Thymus (tissue), 11 donors: ENCODE measurements around the gene HOXA11. TPM values are rescaled to one million over a fixed set of nuclear protein-coding genes. Genes with fewer than 3 reads are reported as not detected.

ENCODE experiments used
- DNase-seq, 9 donors: peaks; one replicate each; pipeline ENCODE4 v3.0.0-alpha.2; 2013; ENCODE audit warnings: low spot score in 9 of 9, low read depth in 6 of 9, missing footprints in 1 of 9
- H3K27ac ChIP-seq, 2 donors: one replicate each; pipeline ENCODE4 v1.5.1; 2013; ENCODE audit warnings: control low read depth in 1 of 2, low read depth in 1 of 2, low read length in 1 of 2, mild to moderate bottlenecking in 1 of 2, moderate library complexity in 1 of 2
- H3K27me3 ChIP-seq, 2 donors: one replicate each; pipeline ENCODE4 v1.5.1; 2013; ENCODE audit warnings: low read length in 1 of 2; ENCODE audit not compliant: control insufficient read depth in 2 of 2, insufficient read depth in 1 of 2
- H3K36me3 ChIP-seq, 2 donors: one replicate each; pipeline ENCODE4 v1.5.1; 2013; ENCODE audit warnings: low read length in 1 of 2, mild to moderate bottlenecking in 1 of 2, moderate library complexity in 1 of 2; ENCODE audit not compliant: control insufficient read depth in 2 of 2, insufficient read depth in 2 of 2
- H3K4me1 ChIP-seq, 2 donors: one replicate each; pipeline ENCODE4 v1.5.1; 2013; ENCODE audit warnings: low read length in 2 of 2; ENCODE audit not compliant: control insufficient read depth in 2 of 2, insufficient read depth in 2 of 2
- H3K4me3 ChIP-seq, 2 donors: one replicate each; pipeline ENCODE4 v1.5.1; 2013; ENCODE audit warnings: low read length in 2 of 2, control low read depth in 1 of 2, mild to moderate bottlenecking in 1 of 2
- H3K9me3 ChIP-seq, 2 donors: one replicate each; pipeline ENCODE4 v1.5.1; 2013; ENCODE audit warnings: low read length in 1 of 2, mild to moderate bottlenecking in 1 of 2; ENCODE audit not compliant: control insufficient read depth in 2 of 2, insufficient read depth in 1 of 2
- WGBS: extraction: QIAGEN DNeasy Blood & Tissue Kit; methylation state at CpG from one replicate; pipeline ENCODE4 v1.1.7; 2013; 5-methylcytosine and 5-hydroxymethylcytosine counted together
- polyA plus RNA-seq: library from polyadenylated mRNA; stranded (reverse); fragments of 200-250 nt; gene quantifications from one replicate; pipeline ENCODE4 v1.2.3, GENCODE V29; 2013
- total RNA-seq: library from RNA; stranded (reverse); fragments of 120-200 nt; gene quantifications from one replicate; pipeline ENCODE4 v1.2.4, GENCODE V29; 2013
- donor health status: healthy.

HOXA11 gene
- total and polyA plus RNA-seq, 2 donors, result under 0.01 TPM; not detected in 1

DNA sequence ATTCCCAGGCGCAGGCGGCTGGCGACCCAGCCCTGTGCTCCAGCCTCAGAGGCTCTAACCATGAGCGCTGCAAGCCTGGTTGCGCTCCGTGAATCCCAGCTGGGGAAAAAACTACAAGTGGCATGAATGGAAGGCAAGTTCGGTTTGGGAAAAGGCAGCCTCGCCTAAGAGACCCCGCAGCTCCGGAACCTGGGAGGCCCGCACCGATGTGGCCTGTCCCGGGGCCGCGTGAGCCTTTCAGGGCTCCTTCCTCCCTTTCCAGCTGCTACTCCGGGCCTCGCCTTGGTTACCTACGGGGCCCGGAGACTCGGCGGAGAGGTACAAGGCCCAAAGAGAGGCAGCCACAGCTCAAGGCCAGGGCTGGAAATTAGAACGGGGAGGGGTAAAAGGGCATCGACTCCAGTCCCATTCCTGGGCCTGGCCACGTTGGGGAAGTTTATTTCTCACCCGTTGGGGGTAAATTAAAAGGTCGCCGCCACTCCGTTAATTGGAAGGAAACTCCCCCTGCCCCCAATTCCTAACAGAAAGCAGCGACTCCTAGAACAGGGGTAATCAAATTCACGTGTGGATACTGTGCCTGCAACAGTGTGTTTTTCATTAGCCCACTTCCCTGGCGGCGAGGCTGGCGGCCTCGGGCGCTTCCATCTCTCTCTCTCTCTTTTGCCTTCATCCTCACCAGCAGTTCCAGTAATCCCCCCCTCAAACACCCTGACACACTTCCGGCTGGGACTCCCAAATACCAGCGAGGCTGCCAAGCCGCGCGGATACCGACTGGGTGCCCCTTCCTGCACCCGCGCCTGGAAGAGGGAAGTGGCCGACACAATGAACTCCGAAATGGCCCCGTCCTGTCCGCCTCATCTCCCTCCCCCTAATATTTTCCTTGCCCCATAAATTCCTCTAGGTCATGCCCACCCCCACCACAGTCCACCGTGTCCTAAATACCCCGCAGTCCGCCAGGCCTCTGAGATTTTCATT lies 18.2 kb downstream of the HOXA11 start:
- H3K9me3 ChIP-seq, result peaks cover 0 to 17% of the 10 kb centered on the region in 2 donors
- H3K4me3 ChIP-seq, result peak overlapping the region; percentile 14 to 36
- DNase-seq, result no peak

DNA sequence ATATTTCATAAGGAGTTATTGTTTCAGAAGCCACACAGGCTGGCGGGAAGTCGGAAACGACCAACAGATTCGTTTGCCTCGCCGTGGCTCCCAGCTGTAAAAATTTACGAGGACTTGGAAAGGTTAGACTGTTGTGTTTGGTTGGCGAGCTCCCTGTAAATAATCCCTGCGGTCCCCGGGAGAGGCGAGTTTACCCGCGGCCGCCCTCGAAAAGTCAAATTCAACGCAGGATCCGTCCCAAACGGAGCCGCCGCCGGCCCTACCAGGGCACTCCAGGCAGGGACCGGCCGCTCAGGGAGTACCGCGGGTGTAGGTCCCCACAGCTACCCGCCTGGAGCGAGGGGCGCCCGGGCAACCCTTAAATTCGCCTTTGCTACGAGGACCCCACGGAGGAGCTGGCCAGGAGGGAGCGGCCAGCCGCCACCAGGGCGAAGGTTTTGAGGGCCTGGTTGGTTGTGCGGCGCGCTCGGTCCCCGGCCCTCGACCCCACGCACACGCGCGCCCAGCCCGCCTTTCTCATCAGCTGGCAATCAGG lies 19.0 kb downstream of the HOXA11 start:
- H3K27ac ChIP-seq, result no peak overlapping the region

More for the DNA sequence above, 18.2 kb downstream of the HOXA11 start:
- peaks cover 0 to 3% of the 10 kb centered on the region in 2 donors for H3K36me3 ChIP-seq
- WGBS, result 5% methylated on average over 50 of the region's 50 CpGs
- peaks cover 48 to 100% of the 10 kb centered on the region in 2 donors for H3K27me3 ChIP-seq
- no peak overlapping the region for H3K27ac ChIP-seq
- peaks cover 35 to 58% of the 10 kb centered on the region in 2 donors for H3K4me1 ChIP-seq

DNA sequence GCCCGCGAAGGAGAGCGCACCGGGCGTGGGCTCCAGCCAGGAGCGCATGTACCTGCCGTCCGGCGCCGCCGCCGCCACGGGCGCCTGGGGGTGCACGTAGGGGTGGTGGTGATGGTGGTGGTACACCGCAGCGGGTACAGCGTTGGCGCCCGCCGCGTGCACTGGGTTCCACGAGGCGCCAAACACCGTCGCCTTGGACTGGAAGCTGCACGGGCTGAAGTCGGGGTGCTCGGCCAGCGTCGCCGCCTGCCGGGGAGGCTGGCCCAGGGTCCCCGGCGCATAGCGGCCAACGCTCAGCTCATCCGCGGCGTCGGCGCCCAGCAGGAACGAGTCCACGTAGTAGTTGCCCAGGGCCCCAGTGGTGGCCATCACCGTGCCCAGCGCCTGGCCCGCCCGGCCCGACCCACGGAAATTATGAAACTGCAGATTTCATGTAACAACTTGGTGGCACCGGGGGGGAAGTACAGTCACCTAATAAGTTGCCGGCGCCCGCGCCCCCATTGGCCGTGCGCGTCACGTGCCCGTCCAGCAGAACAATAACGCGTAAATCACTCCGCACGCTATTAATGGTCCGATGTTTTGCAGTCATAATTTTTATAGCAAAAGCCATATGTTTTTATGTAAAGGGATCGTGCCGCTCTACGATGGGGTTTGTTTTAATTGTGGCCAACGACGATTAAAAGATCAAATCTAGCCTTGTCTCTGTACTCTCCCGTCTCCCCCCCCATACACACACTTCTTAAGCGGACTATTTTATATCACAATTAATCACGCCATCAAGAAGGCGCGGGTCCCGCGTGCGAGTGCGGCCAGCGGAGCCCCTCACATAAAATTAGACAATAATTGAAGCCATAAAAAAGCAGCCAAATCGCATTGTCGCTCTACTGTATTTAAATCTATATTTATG lies 19.7 kb downstream of the HOXA11 start, which contains the start of gene HOXA9:
TSS of gene HOXA9 (minus strand) at position 449 of the 907 bp plus-strand sequence. CDS start at position 369, 80 bp downstream.
- Histone ChIP-seq H3K4me3 (peak within 1 kb of the TSS; percentile 14 to 36), H3K27ac (no peak within 1 kb of the TSS), H3K4me1 (peaks cover 35 to 61% of the 10 kb centered on the region in 2 donors), H3K27me3 (peaks cover 61 to 100% of the 10 kb centered on the region in 2 donors), H3K36me3 (peaks cover 0 to 3% of the 10 kb centered on the region in 2 donors), H3K9me3 (peaks cover 0 to 17% of the 10 kb centered on the region in 2 donors)
- 1% methylated on average over 82 of the region's 82 CpGs for WGBS
- no peak for DNase-seq

More for the DNA sequence above, 19.0 kb downstream of the HOXA11 start:
- 2% methylated on average over 46 of the region's 46 CpGs for WGBS
- DNase-seq, result no peak
- H3K9me3 ChIP-seq, result peaks cover 0 to 17% of the 10 kb centered on the region in 2 donors
- H3K4me3 ChIP-seq, result peak overlapping the region; percentile 14 to 36
- peaks cover 54 to 100% of the 10 kb centered on the region in 2 donors for H3K27me3 ChIP-seq
- H3K36me3 ChIP-seq, result peaks cover 0 to 3% of the 10 kb centered on the region in 2 donors
- peaks cover 31 to 55% of the 10 kb centered on the region in 2 donors for H3K4me1 ChIP-seq

DNA sequence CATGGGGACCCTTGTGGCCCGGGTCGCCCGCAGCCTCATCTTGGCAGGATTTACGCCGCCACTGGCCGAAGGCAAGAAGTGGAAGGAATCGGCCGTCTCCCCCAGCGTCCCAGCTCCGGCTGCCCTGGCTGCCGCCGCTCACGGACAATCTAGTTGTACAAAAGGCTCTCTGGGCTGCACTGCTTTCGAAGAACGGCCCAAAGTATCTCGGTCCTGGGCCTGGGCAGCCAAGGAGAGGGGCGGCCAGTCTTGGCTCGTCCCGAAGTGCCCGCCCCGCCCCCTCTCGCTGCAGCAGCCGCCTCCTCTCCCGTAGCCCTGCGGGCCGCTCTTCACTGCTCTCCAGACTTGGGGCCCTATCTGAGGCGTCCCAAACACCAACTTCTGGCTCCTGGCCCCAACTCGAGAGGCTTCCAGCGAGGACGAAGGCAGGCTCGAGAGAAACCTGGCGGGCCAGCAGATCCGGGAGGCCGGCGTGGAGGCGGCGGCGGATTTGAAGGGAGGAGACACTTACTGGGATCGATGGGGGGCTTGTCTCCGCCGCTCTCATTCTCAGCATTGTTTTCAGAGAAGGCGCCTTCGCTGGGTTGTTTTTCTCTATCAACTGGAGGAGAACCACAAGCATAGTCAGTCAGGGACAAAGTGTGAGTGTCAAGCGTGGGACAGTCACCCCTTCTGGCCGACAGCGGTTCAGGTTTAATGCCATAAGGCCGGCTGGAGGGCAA lies 20.5 kb downstream of the HOXA11 start:
- 4% methylated on average over 47 of the region's 47 CpGs for WGBS
- no peak overlapping the region for H3K27ac ChIP-seq
- peaks cover 0 to 22% of the 10 kb centered on the region in 2 donors for H3K9me3 ChIP-seq
- H3K4me3 ChIP-seq, result peak overlapping the region; percentile 14 to 36
- peaks cover 68 to 100% of the 10 kb centered on the region in 2 donors for H3K27me3 ChIP-seq
- peaks cover 34 to 62% of the 10 kb centered on the region in 2 donors for H3K4me1 ChIP-seq
- DNase-seq, result no peak
- peaks cover 0 to 3% of the 10 kb centered on the region in 2 donors for H3K36me3 ChIP-seq

DNA sequence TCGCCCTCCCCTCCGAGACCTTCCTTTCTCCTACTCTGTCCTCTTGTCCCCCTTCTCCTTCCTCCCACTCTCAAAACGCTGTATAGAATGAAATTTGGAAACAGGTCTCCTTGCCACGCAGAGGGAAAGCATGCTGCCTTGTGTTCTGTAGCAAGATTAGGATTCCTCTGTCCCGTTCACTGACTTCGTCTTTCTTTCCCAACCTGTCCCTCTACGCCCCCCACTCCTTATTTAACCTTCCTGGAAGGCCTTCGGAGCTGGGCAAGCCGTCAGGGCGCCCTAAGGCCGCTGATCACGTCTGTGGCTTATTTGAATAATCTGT lies 21.0 kb downstream of the HOXA11 start:
- peaks cover 34 to 59% of the 10 kb centered on the region in 2 donors for H3K4me1 ChIP-seq

DNA sequence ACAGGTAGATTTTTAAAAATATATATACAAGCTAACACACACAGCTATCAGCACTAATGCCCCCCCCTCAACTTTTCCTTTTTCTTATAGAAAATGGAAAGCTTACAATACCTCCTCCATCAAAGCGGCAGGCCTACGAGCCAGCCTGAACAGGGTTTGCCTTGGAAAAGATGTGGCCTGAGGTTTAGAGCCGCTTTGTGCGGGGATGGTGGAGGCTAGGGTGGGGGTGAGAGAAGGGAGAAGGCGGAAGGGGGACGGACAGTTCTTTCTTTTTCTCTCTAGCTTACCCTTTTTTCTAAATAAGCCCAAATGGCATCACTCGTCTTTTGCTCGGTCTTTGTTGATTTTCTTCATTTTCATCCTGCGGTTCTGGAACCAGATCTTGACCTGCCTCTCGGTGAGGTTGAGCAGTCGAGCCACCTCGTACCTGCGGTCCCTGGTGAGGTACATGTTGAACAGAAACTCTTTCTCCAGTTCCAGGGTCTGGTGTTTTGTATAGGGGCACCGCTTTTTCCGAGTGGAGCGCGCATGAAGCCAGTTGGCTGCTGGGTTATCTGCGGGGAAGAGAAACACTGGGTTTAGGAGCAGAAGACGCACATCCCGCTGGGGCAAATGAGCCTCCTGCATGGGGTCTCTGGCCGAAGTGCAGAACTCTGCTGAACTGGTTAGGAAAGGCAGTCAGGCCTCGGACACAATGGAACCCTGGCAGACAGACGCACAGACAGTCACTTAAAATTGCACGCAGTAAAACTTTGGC lies 21.6 kb downstream of the HOXA11 start:
- DNase-seq, result no peak
- peaks cover under 1 to 24% of the 10 kb centered on the region in 2 donors for H3K9me3 ChIP-seq
- H3K4me1 ChIP-seq, result peaks cover 34 to 59% of the 10 kb centered on the region in 2 donors
- H3K4me3 ChIP-seq, result no peak overlapping the region
- H3K36me3 ChIP-seq, result peaks cover 0 to 3% of the 10 kb centered on the region in 2 donors
- peaks cover 79 to 100% of the 10 kb centered on the region in 2 donors for H3K27me3 ChIP-seq
- no peak overlapping the region for H3K27ac ChIP-seq
- 26% methylated on average over 24 of the region's 24 CpGs for WGBS

More for the DNA sequence above, 21.0 kb downstream of the HOXA11 start:
- Histone ChIP-seq H3K4me3 (no peak overlapping the region), H3K9me3 (peaks cover 0 to 22% of the 10 kb centered on the region in 2 donors), H3K27me3 (peaks cover 73 to 100% of the 10 kb centered on the region in 2 donors), H3K27ac (no peak overlapping the region), H3K36me3 (peaks cover 0 to 3% of the 10 kb centered on the region in 2 donors)
- 18% methylated on average over 12 of the region's 12 CpGs for WGBS
- no peak for DNase-seq

DNA sequence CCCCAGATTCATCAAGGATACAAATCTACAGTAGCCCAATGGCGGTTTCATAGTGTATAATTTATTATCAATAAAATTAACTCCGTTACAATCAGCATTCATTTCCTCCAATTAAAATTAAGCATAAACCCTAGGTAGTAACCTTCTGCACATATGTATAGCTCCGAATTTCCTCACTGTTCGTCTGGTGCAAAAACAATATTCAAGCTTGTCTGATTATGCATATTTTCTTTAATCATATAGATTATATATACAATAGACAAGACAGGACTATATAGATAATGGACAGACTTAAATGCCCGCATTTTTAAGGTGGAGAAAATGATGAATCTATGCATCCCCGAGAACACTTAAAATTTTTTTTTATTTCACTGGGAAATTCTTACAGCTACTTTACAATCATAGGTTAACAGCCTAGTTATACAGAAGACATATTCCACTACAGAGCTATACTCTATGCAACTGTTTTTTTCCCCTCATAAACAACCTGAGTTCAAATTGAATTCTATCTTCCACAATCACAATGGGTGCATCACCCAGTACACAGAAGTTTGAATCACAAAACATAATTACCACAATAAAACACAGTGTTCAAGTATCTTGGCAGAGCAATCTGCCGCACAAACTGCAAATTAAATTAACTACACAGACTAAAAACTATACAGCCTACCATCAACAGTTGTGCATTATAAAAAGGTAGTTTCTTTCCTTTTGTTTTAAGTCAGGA lies 22.3 kb downstream of the HOXA11 start:
- H3K4me1 ChIP-seq, result peaks cover 39 to 57% of the 10 kb centered on the region in 2 donors
- no peak overlapping the region for H3K4me3 ChIP-seq
- H3K36me3 ChIP-seq, result peaks cover 0 to 3% of the 10 kb centered on the region in 2 donors
- peaks cover 3 to 26% of the 10 kb centered on the region in 2 donors for H3K9me3 ChIP-seq
- DNase-seq, result no peak
- H3K27ac ChIP-seq, result no peak overlapping the region
- peaks cover 86 to 100% of the 10 kb centered on the region in 2 donors for H3K27me3 ChIP-seq
- 61% methylated on average over 7 of the region's 7 CpGs for WGBS
